Osteocyte (in vitro differentiated cells): ENCODE data around the gene MTM1. TPM values are rescaled to one million over a fixed set of nuclear protein-coding genes. Genes with fewer than 3 reads are reported as not detected.

Experiments
- DNase-seq: peaks from one replicate; pipeline ENCODE4 v3.0.0; 2021; ENCODE audit warnings: mixed read lengths; ENCODE audit not compliant: unreplicated experiment; ENCODE audit errors: extremely low spot score
- H3K27ac Mint-ChIP-seq: one replicate; pipeline ENCODE4 v1.8.0; 2021; ENCODE audit warnings: mild to moderate bottlenecking, mixed read lengths; ENCODE audit not compliant: unreplicated experiment
- H3K27me3 Mint-ChIP-seq: one replicate; pipeline ENCODE4 v1.8.0; 2021; ENCODE audit warnings: mixed read lengths; ENCODE audit not compliant: unreplicated experiment
- H3K36me3 Mint-ChIP-seq: one replicate; pipeline ENCODE4 v1.8.0; 2021; ENCODE audit warnings: mixed read lengths; ENCODE audit not compliant: unreplicated experiment
- H3K4me1 Mint-ChIP-seq: one replicate; pipeline ENCODE4 v1.8.0; 2021; ENCODE audit warnings: mixed read lengths; ENCODE audit not compliant: unreplicated experiment
- H3K4me3 Mint-ChIP-seq: one replicate; pipeline ENCODE4 v1.8.0; 2021; ENCODE audit warnings: mild to moderate bottlenecking, moderate library complexity, mixed read lengths; ENCODE audit not compliant: unreplicated experiment
- H3K9me3 Mint-ChIP-seq: one replicate; pipeline ENCODE4 v1.8.0; 2021; ENCODE audit warnings: mixed read lengths; ENCODE audit not compliant: unreplicated experiment
- CTCF ChIP-seq: fragments of 200-600 bp; sonication (generic); IDR thresholded peaks from 2 replicates; pipeline ENCODE4 v1.5.0; 2021; ENCODE audit warnings: antibody characterized with exemption, mild to moderate bottlenecking, moderate library complexity
- total RNA-seq: library from RNA; stranded (reverse); gene quantifications from 2 replicates; pipeline ENCODE4 v1.2.1, GENCODE V29; 2021

The MTM1 gene
- total RNA-seq, 1 donor from 2014 or later = 10.2 TPM

- Mint-ChIP-seq H3K27ac (no peak overlapping the region), H3K4me1 (peaks cover 36% of the 10 kb centered on the region)
- no peak for TF ChIP-seq CTCF
Measured at GRCh38 chrX:150696331-150696730, 127.9 kb downstream of the MTM1 start.

GRCh38 chrX:150696866-150697265, 128.4 kb downstream of the MTM1 start:
- no peak overlapping the region for H3K4me3 Mint-ChIP-seq
- DNase-seq = no peak
- peaks cover 8% of the 10 kb centered on the region for H3K9me3 Mint-ChIP-seq
- peaks cover 34% of the 10 kb centered on the region for H3K4me1 Mint-ChIP-seq
- H3K27me3 Mint-ChIP-seq = no peaks in the 10 kb centered on the region
- H3K36me3 Mint-ChIP-seq = no peaks in the 10 kb centered on the region
- no peak overlapping the region for H3K27ac Mint-ChIP-seq
- TF ChIP-seq CTCF = no peak

More at GRCh38 chrX:150696331-150696730, 127.9 kb downstream of the MTM1 start:
- Mint-ChIP-seq H3K27me3 (no peaks in the 10 kb centered on the region), H3K9me3 (peaks cover 14% of the 10 kb centered on the region), H3K4me3 (no peak overlapping the region), H3K36me3 (no peaks in the 10 kb centered on the region)
- DNase-seq = no peak

GRCh38 chrX:150697641-150698040, 129.2 kb downstream of the MTM1 start:
- no peak for DNase-seq
- Mint-ChIP-seq H3K4me1 (peaks cover 28% of the 10 kb centered on the region), H3K4me3 (no peak overlapping the region), H3K9me3 (peaks cover 7% of the 10 kb centered on the region), H3K27me3 (no peaks in the 10 kb centered on the region), H3K36me3 (no peaks in the 10 kb centered on the region), H3K27ac (peak overlapping the region; percentile 41)
- no peak for TF ChIP-seq CTCF

GRCh38 chrX:150698981-150699380, 130.6 kb downstream of the MTM1 start:
- H3K36me3 Mint-ChIP-seq = no peaks in the 10 kb centered on the region
- H3K9me3 Mint-ChIP-seq = peaks cover 11% of the 10 kb centered on the region
- H3K27ac Mint-ChIP-seq = no peak overlapping the region
- TF ChIP-seq CTCF = no peak
- no peaks in the 10 kb centered on the region for H3K27me3 Mint-ChIP-seq
- no peak overlapping the region for H3K4me3 Mint-ChIP-seq
- H3K4me1 Mint-ChIP-seq = peaks cover 27% of the 10 kb centered on the region
- no peak for DNase-seq

- Mint-ChIP-seq H3K4me3 (no peak overlapping the region), H3K36me3 (peaks cover 4% of the 10 kb centered on the region), H3K27ac (no peak overlapping the region), H3K4me1 (peaks cover 22% of the 10 kb centered on the region), H3K27me3 (no peaks in the 10 kb centered on the region), H3K9me3 (peaks cover 18% of the 10 kb centered on the region)
- no peak for DNase-seq
- TF ChIP-seq CTCF = no peak
Measured at GRCh38 chrX:150700107-150700506, 131.7 kb downstream of the MTM1 start.
